Metanephros (tissue), 2 donors: ENCODE data around the gene ST8SIA4. TPM values are rescaled to one million over a fixed set of nuclear protein-coding genes. Genes with fewer than 3 reads are reported as not detected.

Source experiments
- small RNA-seq: library from RNA; depleted of rRNA; stranded (forward); fragments of <200 nt; gene quantifications from one replicate; pipeline ENCODE3, GENCODE V24; 2014; ENCODE audit warnings: low replicate concordance
- total RNA-seq: library from RNA; depleted of rRNA; stranded (reverse); fragments of >200 nt; gene quantifications from one replicate; pipeline ENCODE4 v1.2.3, GENCODE V29; 2014

The ST8SIA4 gene, protein sequence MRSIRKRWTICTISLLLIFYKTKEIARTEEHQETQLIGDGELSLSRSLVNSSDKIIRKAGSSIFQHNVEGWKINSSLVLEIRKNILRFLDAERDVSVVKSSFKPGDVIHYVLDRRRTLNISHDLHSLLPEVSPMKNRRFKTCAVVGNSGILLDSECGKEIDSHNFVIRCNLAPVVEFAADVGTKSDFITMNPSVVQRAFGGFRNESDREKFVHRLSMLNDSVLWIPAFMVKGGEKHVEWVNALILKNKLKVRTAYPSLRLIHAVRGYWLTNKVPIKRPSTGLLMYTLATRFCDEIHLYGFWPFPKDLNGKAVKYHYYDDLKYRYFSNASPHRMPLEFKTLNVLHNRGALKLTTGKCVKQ
- total RNA-seq: 11.0 TPM

DNA sequence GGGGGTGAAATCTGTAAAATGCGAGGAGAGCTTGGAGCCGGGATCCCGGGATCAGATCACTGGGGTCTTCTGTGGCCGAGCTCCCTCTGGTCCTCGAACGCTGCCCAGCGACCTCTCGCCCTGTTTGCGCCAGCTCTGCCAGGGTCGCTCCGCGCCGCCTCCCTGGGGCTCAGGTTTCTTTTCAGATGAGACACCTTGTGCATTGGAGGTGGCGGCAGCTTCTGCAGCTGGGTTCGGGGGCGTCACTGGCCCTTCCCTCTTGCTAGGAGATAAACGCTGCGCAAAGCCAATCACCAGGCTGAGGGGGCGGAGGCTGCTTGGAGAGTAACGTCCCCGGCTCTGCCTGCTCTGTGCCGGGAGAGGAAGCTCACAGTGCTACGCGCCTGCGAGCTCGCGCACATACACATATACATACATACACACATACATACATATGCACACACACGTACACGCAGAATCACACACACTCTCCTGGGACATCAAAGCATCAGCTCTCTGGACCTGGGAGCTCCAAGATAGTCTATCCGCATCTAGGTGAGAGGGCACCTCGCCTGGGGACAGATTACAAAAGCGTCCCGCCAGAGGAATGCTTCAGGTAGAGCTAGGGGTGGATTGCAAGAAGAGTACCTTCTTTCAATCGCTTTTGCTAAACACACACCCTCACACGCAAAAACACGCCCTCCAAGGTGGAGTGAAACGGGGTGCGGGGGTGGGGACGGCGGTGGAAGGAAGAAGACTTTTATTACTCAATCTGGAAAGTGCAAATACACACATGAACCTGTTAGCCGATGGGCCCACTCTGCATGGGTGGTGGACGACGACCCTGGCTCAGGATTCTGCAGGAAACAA lies at the start of gene ST8SIA4:
Gene ST8SIA4 (minus strand): TSS at position 244 of the 849 bp plus-strand sequence. CDS start 327 bp downstream, outside the sequence.

Small RNA genes within 50 kb of the gene (small RNA-seq; reads per million reads assigned to genes)
- gene MIR548P: not detected
